HEK293 (cell line): Measurements from ENCODE around the gene CUEDC1.
"Not testable (repeated sequence)": the region's sequence is repeated elsewhere in the genome, so short reads cannot be mapped to it uniquely, and the experiment has no call there.

Source experiments
- CTCF ChIA-PET: fragments of 350-600 bp; formaldehyde crosslinking; extraction: SDS; loops from one replicate; lab custom pipeline; 2021; ENCODE audit warnings: antibody characterized with exemption; lab: Yijun Ruan, JAX
- POLR2A ChIA-PET: fragments of 300-600 bp; formaldehyde crosslinking; extraction: SDS; loops from one replicate; lab custom pipeline; 2020; ENCODE audit warnings: antibody characterized with exemption, inconsistent platforms; lab: Yijun Ruan, JAX
- H3K27ac ChIP-seq: fragments of 200-500 bp; sonication (Bioruptor generic); 2 replicates; pipeline ENCODE4 v1.5.1; 2014; ENCODE audit warnings: low read depth, low read length, control low read depth, inconsistent platforms; ENCODE audit errors: extremely low read depth
- H3K36me3 ChIP-seq, 2 experiments: fragments of 200-500 bp in 1 of 2; sonication (Bioruptor generic) in 1 of 2; 1 replicate in 1 of 2; 2 replicates in 1 of 2; pipeline ENCODE4 v1.5.1; 2014 to 2017; ENCODE audit warnings: inconsistent platforms in 2 of 2, low read length in 2 of 2; ENCODE audit not compliant: control insufficient read depth in 2 of 2, insufficient read depth in 1 of 2
- H3K4me1 ChIP-seq: fragments of 200-500 bp; sonication (Bioruptor generic); 2 replicates; pipeline ENCODE4 v1.5.1; 2014; ENCODE audit warnings: mild to moderate bottlenecking, low read length, inconsistent platforms; ENCODE audit not compliant: control insufficient read depth, insufficient read depth
- H3K4me3 ChIP-seq: 2 replicates; pipeline ENCODE4 v1.5.1; 2011; ENCODE audit warnings: low read depth, mild to moderate bottlenecking, control low read depth, low read length, moderate library complexity
- H3K9me3 ChIP-seq: fragments of 200-500 bp; sonication (Bioruptor generic); 2 replicates; pipeline ENCODE4 v1.5.1; 2014; ENCODE audit warnings: low read depth, low read length, inconsistent platforms; ENCODE audit not compliant: control insufficient read depth, insufficient read depth
- HOXA7 ChIP-seq: sonication (generic); formaldehyde crosslinking; IDR thresholded peaks from 2 replicates; pipeline ENCODE4 v1.8.1; 2022; ENCODE audit warnings: missing genetic modification reagents, borderline replicate concordance
- KLF10 ChIP-seq: fragments of 450-650 bp; IDR thresholded peaks from 2 replicates; pipeline ENCODE4 v1.5.1; 2018; ENCODE audit warnings: missing biosample characterization, mild to moderate bottlenecking, missing genetic modification characterization
- ZNF211 ChIP-seq: fragments of 450-650 bp; formaldehyde crosslinking; IDR thresholded peaks from 2 replicates; pipeline ENCODE4 v1.5.1; 2016; ENCODE audit warnings: low read depth, missing biosample characterization, missing genetic modification characterization
- ZNF423 ChIP-seq: fragments of 450-650 bp; formaldehyde crosslinking; IDR thresholded peaks from 2 replicates; pipeline ENCODE4 v1.5.1; 2016; ENCODE audit warnings: missing biosample characterization, missing genetic modification characterization
- ZNF585B ChIP-seq: fragments of 450-650 bp; formaldehyde crosslinking; IDR thresholded peaks from 2 replicates; pipeline ENCODE4 v1.5.1; 2016; ENCODE audit warnings: missing biosample characterization, missing genetic modification characterization
- ZNF596 ChIP-seq: fragments of 450-650 bp; IDR thresholded peaks from 2 replicates; pipeline ENCODE4 v1.5.0; 2018; ENCODE audit warnings: missing biosample characterization, mild to moderate bottlenecking, missing genetic modification characterization, moderate library complexity
- ZNF701 ChIP-seq: fragments of 450-650 bp; formaldehyde crosslinking; IDR thresholded peaks from 2 replicates; pipeline ENCODE4 v1.5.1; 2016; ENCODE audit warnings: missing biosample characterization, missing genetic modification characterization
- TF ChIP-seq, protein P1 (sequence below): fragments of 450-650 bp; formaldehyde crosslinking; IDR thresholded peaks from 2 replicates; pipeline ENCODE4 v1.5.0; 2017; ENCODE audit warnings: missing biosample characterization, missing genetic modification characterization, borderline replicate concordance
- TF ChIP-seq, protein P2 (sequence below): fragments of 450-650 bp; formaldehyde crosslinking; IDR thresholded peaks from 2 replicates; pipeline ENCODE4 v1.5.1; 2016; ENCODE audit warnings: missing biosample characterization, missing genetic modification characterization

CUEDC1 gene

GRCh38 chr17:57965521-57966160 is 10.4 kb upstream of the CUEDC1 start (continued):
- TF ChIP-seq ZNF211 (tag by site-specific recombination) (no peak), ZNF701 (tag by site-specific recombination) (no peak)

- Histone ChIP-seq H3K36me3 (no peaks in the 10 kb centered on the region), H3K9me3 (no peaks in the 10 kb centered on the region), H3K4me1 (peaks cover 3% of the 10 kb centered on the region; the same call in 1 of the 2 replicates), H3K27ac (no peak overlapping the region), H3K4me3 (no peak overlapping the region)
- POLR2A ChIA-PET = no interaction called here
- CTCF ChIA-PET = no interaction called here
- TF ChIP-seq, protein P1, sequence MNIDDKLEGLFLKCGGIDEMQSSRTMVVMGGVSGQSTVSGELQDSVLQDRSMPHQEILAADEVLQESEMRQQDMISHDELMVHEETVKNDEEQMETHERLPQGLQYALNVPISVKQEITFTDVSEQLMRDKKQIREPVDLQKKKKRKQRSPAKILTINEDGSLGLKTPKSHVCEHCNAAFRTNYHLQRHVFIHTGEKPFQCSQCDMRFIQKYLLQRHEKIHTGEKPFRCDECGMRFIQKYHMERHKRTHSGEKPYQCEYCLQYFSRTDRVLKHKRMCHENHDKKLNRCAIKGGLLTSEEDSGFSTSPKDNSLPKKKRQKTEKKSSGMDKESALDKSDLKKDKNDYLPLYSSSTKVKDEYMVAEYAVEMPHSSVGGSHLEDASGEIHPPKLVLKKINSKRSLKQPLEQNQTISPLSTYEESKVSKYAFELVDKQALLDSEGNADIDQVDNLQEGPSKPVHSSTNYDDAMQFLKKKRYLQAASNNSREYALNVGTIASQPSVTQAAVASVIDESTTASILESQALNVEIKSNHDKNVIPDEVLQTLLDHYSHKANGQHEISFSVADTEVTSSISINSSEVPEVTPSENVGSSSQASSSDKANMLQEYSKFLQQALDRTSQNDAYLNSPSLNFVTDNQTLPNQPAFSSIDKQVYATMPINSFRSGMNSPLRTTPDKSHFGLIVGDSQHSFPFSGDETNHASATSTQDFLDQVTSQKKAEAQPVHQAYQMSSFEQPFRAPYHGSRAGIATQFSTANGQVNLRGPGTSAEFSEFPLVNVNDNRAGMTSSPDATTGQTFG (tag by site-specific recombination) = no peak
- TF ChIP-seq, protein P2, sequence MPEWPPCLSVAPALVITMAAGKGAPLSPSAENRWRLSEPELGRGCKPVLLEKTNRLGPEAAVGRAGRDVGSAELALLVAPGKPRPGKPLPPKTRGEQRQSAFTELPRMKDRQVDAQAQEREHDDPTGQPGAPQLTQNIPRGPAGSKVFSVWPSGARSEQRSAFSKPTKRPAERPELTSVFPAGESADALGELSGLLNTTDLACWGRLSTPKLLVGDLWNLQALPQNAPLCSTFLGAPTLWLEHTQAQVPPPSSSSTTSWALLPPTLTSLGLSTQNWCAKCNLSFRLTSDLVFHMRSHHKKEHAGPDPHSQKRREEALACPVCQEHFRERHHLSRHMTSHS (tag by site-specific recombination) = no peak
- TF ChIP-seq ZNF585B (tag by site-specific recombination) (no peak), HOXA7 (CRISPR knock-in tag) (no peak)
Measured at GRCh38 chr17:57963149-57963511, 7.9 kb upstream of the CUEDC1 start.

DNA sequence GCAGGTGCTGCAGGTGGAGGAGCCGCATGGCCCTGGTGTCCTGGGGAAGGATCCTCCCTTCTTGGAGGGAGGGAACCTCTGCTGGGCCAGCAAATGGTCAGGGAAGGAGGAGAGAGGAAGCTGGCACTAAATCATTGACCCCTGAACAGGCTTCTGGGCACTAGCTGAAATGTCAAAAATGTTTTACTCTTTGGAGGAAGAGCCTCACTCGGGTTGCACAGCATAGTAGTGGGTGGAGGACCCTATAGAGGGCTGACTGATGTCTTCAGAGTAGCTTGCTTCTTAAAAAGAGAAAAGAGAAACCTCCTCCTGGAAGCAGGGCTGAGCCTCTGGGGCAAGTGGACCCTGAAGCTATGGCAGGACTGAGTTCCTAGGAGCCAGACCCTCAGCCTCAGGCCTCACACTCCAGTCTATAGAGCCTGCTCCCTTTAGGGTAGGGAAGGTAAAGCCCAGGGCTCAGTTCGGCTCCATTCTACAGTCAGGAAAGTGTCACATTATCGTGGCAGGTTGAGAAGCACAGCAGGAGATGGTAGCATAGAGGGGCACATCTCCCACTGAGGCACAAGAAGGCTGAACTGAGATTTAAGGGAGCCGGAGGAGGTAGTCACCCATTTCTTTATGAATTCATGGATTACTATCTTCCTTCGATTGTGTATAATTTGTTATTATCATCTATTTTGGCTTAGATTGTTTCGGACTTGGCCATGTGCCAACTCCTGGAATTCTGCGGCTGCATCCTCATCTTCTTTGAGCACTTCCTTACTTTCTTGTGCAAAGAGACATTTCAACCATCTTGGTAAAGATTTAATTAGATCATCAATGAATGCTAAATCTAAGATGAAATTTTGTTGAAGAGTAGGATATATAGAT is 7.3 kb upstream of the CUEDC1 start:
- H3K4me1 ChIP-seq = peaks cover 3% of the 10 kb centered on the region; the same call in 1 of the 2 replicates
- POLR2A ChIA-PET = interaction anchor here (0.6 kb wide), 1 partner anchor 103 kb away, joined by 3 read pairs; no protein-coding TSS in a partner anchor
- H3K9me3 ChIP-seq = no peaks in the 10 kb centered on the region
- TF ChIP-seq ZNF596 (tag by site-specific recombination) (no peak), KLF10 (tag by site-specific recombination) (0 out of 2 replicates have a peak, but pooled peaks have one; percentile 20)
- TF ChIP-seq, all 188 proteins: peak for 1
- Histone ChIP-seq H3K4me3 (no peak overlapping the region), H3K36me3 (no peaks in the 10 kb centered on the region), H3K27ac (no peak overlapping the region)
- CTCF ChIA-PET = interaction anchor here (0.6 to 1.0 kb wide), 2 partner anchors 10 to 207 kb away, joined by 3 to 4 read pairs; no protein-coding TSS in a partner anchor

DNA sequence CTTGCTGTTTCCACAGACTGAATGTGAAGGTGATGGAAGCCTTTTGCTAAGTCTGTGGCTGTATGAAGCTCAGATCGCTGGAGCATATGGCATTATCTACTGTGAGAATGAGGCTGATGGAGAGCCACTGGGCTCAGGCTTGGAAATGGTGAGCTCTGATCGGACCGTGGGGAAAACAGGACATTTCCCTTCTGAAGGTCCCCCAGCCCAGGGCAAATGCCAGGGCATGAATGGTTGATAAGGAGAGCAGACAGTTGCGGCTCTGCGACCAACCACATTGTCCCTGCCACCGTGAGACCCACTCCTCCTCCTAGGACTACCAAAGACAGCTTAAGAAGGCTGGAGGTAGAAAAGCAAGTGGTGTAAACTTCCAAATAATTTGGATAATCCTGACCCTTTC is 4.7 kb upstream of the CUEDC1 start:
- no peaks in the 10 kb centered on the region for H3K36me3 ChIP-seq
- H3K4me1 ChIP-seq = peaks cover 18% of the 10 kb centered on the region
- POLR2A ChIA-PET = interaction anchor here (1.1 to 1.4 kb wide), 3 partner anchors 11 to 32 kb away, joined by 3 to 4 read pairs (median 4); no protein-coding TSS in a partner anchor
- no peaks in the 10 kb centered on the region for H3K9me3 ChIP-seq
- H3K27ac ChIP-seq = no peak overlapping the region
- no peak for TF ChIP-seq ZNF423 (tag by site-specific recombination)
- no peak overlapping the region for H3K4me3 ChIP-seq
- CTCF ChIA-PET = interaction anchor here (0.9 to 1.5 kb wide), 5 partner anchors 21 to 100 kb away, joined by 3 to 7 read pairs (median 4); no protein-coding TSS in a partner anchor

GRCh38 chr17:57958391-57958790 is 3.2 kb upstream of the CUEDC1 start:
- peaks cover 26% of the 10 kb centered on the region for H3K4me1 ChIP-seq
- H3K36me3 ChIP-seq, H3K27ac ChIP-seq, H3K4me3 ChIP-seq, H3K9me3 ChIP-seq: not testable (repeated sequence)
- ChIA-PET CTCF (interaction anchor here (1.0 kb wide), 1 partner anchor 13 kb away, joined by 4 read pairs; no protein-coding TSS in a partner anchor), POLR2A (interaction anchor here (0.7 kb wide), 1 partner anchor 40 kb away, joined by 5 read pairs; no protein-coding TSS in a partner anchor)
